Calu3 (cell line): Measurements from ENCODE around the gene TANC1. TPM values are rescaled to one million over a fixed set of nuclear protein-coding genes. Genes with fewer than 3 reads are reported as not detected.

Source experiments
- BruUV-seq: library from RNA; stranded (reverse); fragments of 400-500 nt; replicated peaks from 2 replicates; lab custom pipeline; 2021; lab: Mats Ljungman, UMichigan
- CTCF ChIA-PET: fragments of 300-600 bp; sonication (Branson Sonifier 250); formaldehyde crosslinking; loops from one replicate; lab custom pipeline; 2022; ENCODE audit warnings: antibody characterized with exemption; lab: Charles Lee
- DNase-seq: peaks from one replicate; pipeline ENCODE4 v3.0.0; 2022
- H3K27ac Mint-ChIP-seq: one replicate; pipeline ENCODE4 v1.8.0; 2022; ENCODE audit warnings: mixed read lengths; ENCODE audit not compliant: unreplicated experiment
- H3K27me3 Mint-ChIP-seq: one replicate; pipeline ENCODE4 v1.8.0; 2022; ENCODE audit warnings: mixed read lengths; ENCODE audit not compliant: unreplicated experiment
- H3K36me3 Mint-ChIP-seq: one replicate; pipeline ENCODE4 v1.8.0; 2022; ENCODE audit warnings: mild to moderate bottlenecking, moderate library complexity, mixed read lengths; ENCODE audit not compliant: insufficient read depth, unreplicated experiment
- H3K4me1 Mint-ChIP-seq: one replicate; pipeline ENCODE4 v1.8.0; 2022; ENCODE audit warnings: mild to moderate bottlenecking, low read depth, mixed read lengths; ENCODE audit not compliant: unreplicated experiment
- H3K4me3 Mint-ChIP-seq: one replicate; pipeline ENCODE4 v1.8.0; 2022; ENCODE audit warnings: mild to moderate bottlenecking, low read depth, moderate library complexity, mixed read lengths; ENCODE audit not compliant: unreplicated experiment
- H3K9me3 Mint-ChIP-seq: one replicate; pipeline ENCODE4 v1.8.0; 2022; ENCODE audit warnings: low read depth, mixed read lengths; ENCODE audit not compliant: unreplicated experiment
- intact Hi-C: fragments of 100-400 bp; cut with micrococcal nuclease; formaldehyde crosslinking; loops from one replicate; pipeline ENCODE4 v1.10.0; 2022; ENCODE audit not compliant: unreplicated experiment
- total RNA-seq: library from RNA; stranded (reverse); gene quantifications from 2 replicates; pipeline ENCODE4 v1.2.3, GENCODE V29; 2022
- TF ChIP-seq, protein P1 (sequence below): fragments of 200-600 bp; IDR thresholded peaks from one replicate; pipeline ENCODE4 v1.8.0; 2022; ENCODE audit warnings: antibody characterized with exemption; ENCODE audit not compliant: unreplicated experiment

Gene TANC1
- total RNA-seq, 1 experiment from 2014 or later, result 41.2 TPM

DNA sequence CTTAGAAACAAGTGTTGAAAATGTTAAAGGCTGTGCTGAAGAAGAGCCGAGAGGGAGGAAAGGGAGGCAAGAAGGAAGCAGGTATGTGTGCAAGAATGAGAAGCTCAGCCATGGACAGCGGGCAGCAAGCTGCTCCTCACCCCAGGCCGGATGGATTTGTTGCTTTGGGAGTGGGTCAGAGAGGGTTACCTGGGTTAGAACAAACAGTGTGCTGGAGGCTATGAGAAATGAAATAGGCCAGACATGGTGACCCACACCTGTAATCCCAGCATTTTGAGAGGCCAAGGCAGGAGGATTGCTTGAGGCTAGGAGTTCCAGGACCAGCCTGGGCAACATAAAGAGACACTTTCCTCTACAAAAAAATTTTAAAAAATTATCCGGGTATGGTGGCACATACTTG, 97.5 kb downstream of the TANC1 start:
- TF ChIP-seq, protein P1, sequence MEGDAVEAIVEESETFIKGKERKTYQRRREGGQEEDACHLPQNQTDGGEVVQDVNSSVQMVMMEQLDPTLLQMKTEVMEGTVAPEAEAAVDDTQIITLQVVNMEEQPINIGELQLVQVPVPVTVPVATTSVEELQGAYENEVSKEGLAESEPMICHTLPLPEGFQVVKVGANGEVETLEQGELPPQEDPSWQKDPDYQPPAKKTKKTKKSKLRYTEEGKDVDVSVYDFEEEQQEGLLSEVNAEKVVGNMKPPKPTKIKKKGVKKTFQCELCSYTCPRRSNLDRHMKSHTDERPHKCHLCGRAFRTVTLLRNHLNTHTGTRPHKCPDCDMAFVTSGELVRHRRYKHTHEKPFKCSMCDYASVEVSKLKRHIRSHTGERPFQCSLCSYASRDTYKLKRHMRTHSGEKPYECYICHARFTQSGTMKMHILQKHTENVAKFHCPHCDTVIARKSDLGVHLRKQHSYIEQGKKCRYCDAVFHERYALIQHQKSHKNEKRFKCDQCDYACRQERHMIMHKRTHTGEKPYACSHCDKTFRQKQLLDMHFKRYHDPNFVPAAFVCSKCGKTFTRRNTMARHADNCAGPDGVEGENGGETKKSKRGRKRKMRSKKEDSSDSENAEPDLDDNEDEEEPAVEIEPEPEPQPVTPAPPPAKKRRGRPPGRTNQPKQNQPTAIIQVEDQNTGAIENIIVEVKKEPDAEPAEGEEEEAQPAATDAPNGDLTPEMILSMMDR, result no peak
- H3K9me3 Mint-ChIP-seq, result no peaks in the 10 kb centered on the region
- CTCF ChIA-PET, result interaction anchor here (1.2 to 1.3 kb wide), 2 partner anchors 30 to 112 kb away, joined by 3 to 5 read pairs; no protein-coding TSS in a partner anchor
- no peak overlapping the region for H3K27ac Mint-ChIP-seq
- intact Hi-C loops, result no loop called here
- BruUV-seq, result no TSS peak
- no peak overlapping the region for H3K4me3 Mint-ChIP-seq
- no peaks in the 10 kb centered on the region for H3K27me3 Mint-ChIP-seq
- DNase-seq, result no peak
- H3K36me3 Mint-ChIP-seq, result no peaks in the 10 kb centered on the region
- peaks cover 33% of the 10 kb centered on the region for H3K4me1 Mint-ChIP-seq

DNA sequence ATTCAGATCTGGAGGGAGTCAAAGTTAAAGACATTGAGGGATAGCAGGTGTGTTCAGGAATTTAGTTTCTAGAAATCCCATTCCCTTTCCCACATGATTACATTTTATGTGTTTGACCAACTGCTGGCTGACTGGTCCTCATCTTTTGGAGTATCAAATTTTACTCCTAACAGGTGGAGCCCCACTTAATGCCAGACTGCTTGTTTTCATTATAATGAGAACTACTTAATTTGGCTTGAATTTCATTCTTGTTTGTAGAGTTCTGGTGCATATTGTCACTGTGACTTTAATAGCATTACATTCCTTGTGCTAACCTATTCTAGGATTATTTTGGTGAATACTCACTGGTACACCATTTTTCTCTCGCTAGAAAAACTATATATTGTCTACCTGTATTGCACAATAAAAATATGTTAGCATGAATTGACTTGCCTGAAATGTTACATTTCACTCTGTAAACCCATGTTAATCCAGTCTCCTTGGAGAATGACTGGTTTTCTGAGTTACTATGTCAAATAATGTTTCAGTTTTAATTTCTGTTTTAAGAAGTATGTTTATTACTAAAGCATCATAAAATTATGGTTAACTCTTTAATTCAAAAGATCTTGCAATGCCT, 98.2 kb downstream of the TANC1 start:
- H3K27me3 Mint-ChIP-seq, result no peaks in the 10 kb centered on the region
- intact Hi-C loops, result no loop called here
- no TSS peak for BruUV-seq
- DNase-seq, result no peak
- CTCF ChIA-PET, result no interaction called here
- no peaks in the 10 kb centered on the region for H3K36me3 Mint-ChIP-seq
- TF ChIP-seq, protein P1, result no peak
- peaks cover 33% of the 10 kb centered on the region for H3K4me1 Mint-ChIP-seq
- H3K4me3 Mint-ChIP-seq, result no peak overlapping the region
- H3K27ac Mint-ChIP-seq, result no peak overlapping the region
- no peaks in the 10 kb centered on the region for H3K9me3 Mint-ChIP-seq

DNA sequence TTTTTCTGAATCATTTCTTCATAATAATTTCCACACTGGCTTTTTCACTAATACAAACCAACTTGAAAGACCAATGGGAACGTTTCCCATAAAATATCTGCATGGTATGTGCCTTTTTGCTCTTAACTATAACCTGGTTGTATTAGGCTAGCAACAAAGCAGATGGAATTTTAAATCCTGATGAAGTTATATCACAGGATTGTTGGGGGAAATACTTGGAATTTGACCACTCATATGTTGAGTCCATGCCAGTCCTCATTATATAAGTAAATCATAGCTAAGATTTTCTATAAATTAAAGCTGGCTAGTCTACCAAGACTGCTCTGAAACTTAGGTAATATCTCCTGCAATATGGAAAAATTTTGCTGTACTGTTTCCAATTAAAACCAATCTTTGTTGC, 99.5 kb downstream of the TANC1 start:
- TF ChIP-seq, protein P1, result no peak
- peaks cover 31% of the 10 kb centered on the region for H3K4me1 Mint-ChIP-seq
- no peaks in the 10 kb centered on the region for H3K27me3 Mint-ChIP-seq
- intact Hi-C loops, result no loop called here
- no peak overlapping the region for H3K27ac Mint-ChIP-seq
- CTCF ChIA-PET, result no interaction called here
- no peaks in the 10 kb centered on the region for H3K9me3 Mint-ChIP-seq
- H3K36me3 Mint-ChIP-seq, result no peaks in the 10 kb centered on the region
- no TSS peak for BruUV-seq
- no peak overlapping the region for H3K4me3 Mint-ChIP-seq
- no peak for DNase-seq

DNA sequence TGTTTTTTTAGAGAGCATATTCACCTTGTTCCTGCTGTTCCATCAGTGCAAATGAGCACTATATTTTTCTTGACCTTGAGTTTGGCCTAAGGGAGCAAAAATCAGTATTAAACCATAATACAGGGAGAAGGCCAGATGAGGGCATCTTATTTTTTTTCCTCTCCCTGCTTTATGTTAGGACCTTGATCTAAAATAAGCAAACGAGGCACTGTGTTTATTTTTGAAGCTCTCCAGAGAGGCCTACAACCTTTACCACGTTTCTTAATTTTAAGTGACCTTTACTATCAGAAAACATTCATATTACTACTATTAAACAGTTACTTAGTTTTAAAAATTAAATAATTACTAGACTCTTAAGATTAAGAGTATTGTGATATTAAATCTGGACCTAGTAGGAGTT, 100.8 kb downstream of the TANC1 start:
- intact Hi-C loops, result no loop called here
- TF ChIP-seq, protein P1, result no peak
- CTCF ChIA-PET, result no interaction called here
- Mint-ChIP-seq H3K4me1 (peaks cover 19% of the 10 kb centered on the region), H3K27ac (no peak overlapping the region), H3K4me3 (no peak overlapping the region), H3K36me3 (no peaks in the 10 kb centered on the region), H3K27me3 (no peaks in the 10 kb centered on the region), H3K9me3 (no peaks in the 10 kb centered on the region)
- BruUV-seq, result no TSS peak
- no peak for DNase-seq
